Neural cell (in vitro differentiated cells): Measurements from ENCODE around the gene TRAK1.

Experiments used
- CTCF ChIP-seq: fragments of 450-650 bp; IDR thresholded peaks from 2 replicates; pipeline ENCODE4 v1.5.1; 2014; ENCODE audit warnings: antibody characterized with exemption, mild to moderate bottlenecking, moderate library complexity; ENCODE audit not compliant: poor library complexity, severe bottlenecking
- EZH2 ChIP-seq: fragments of 200-600, 300-800 bp; shearing (Covaris generic), sonication (generic); IDR thresholded peaks from 2 replicates; pipeline ENCODE4 v1.6.1; 2014; ENCODE audit warnings: antibody characterized with exemption, low read length, borderline replicate concordance, mild to moderate bottlenecking; ENCODE audit not compliant: insufficient read depth, poor library complexity, severe bottlenecking
- POLR2AphosphoS5 ChIP-seq: IDR thresholded peaks from 2 replicates; pipeline ENCODE4 v1.6.1; 2012
- RAD21 ChIP-seq: fragments of 450-650 bp; conservative IDR thresholded peaks from 2 replicates; pipeline ENCODE4 v1.6.1; 2014; ENCODE audit warnings: antibody characterized with exemption, mild to moderate bottlenecking, moderate library complexity
- REST ChIP-seq: IDR thresholded peaks from 2 replicates; pipeline ENCODE4 v1.6.1; 2012; ENCODE audit warnings: borderline replicate concordance
- SMC3 ChIP-seq: fragments of 450-650 bp; conservative IDR thresholded peaks from 2 replicates; pipeline ENCODE4 v1.6.1; 2014; ENCODE audit warnings: antibody characterized with exemption, mild to moderate bottlenecking, moderate library complexity; ENCODE audit not compliant: poor library complexity
- TAF1 ChIP-seq: IDR thresholded peaks from 2 replicates; pipeline ENCODE4 v1.6.1; 2012; ENCODE audit warnings: low read depth

GRCh38 chr3:42256135-42256819 is 165.1 kb downstream of the TRAK1 start:
- TF ChIP-seq CTCF (no peak), POLR2AphosphoS5 (no peak), SMC3 (no peak), EZH2 (no peak), RAD21 (no peak), TAF1 (no peak), REST (no peak)
